CD1c-positive myeloid dendritic cell (primary cell): ENCODE data around the gene TMEM117.
"Not testable (repeated sequence)": the region's sequence is repeated elsewhere in the genome, so short reads cannot be mapped to it uniquely, and the experiment has no call there.

ENCODE experiments used
- DNase-seq: peaks from one replicate; pipeline ENCODE4 v3.0.0-alpha.2; 2016; ENCODE audit errors: extremely low spot score

Gene TMEM117

DNA sequence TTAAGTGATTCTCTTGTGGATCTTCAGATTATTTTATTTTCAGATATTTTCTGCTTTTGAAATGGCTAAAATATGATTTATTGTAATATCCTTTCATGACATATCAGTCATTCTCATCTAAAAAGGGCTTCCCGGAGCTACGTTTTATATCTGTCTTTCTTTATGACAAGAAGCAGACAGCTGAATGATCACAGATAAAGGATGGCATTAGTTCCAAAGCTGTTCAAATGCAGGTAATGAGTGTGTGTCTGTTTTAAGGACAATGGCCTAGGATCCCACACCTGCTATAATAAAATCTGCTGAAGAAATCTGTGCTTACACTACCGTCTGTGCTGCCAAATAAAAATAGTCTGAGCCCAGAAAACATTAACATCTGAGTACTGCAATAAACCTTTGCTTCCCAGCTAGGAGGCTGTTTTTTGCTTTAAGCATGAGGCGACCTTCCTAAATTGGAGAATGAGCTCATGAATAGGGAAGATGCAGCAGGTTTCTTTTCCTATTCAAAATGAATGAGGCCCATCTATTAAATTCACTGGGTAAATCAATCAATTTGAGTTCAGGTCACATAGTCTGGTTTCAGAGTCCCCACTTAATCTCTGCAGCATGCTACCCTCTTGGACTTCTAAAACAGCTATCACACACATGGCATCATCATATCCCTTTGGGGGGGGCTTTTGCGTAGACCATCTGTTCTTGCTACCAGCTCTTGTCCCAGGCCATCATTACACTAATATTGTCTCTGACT, 541.7 kb downstream of the TMEM117 start:
- no peak for DNase-seq

DNA sequence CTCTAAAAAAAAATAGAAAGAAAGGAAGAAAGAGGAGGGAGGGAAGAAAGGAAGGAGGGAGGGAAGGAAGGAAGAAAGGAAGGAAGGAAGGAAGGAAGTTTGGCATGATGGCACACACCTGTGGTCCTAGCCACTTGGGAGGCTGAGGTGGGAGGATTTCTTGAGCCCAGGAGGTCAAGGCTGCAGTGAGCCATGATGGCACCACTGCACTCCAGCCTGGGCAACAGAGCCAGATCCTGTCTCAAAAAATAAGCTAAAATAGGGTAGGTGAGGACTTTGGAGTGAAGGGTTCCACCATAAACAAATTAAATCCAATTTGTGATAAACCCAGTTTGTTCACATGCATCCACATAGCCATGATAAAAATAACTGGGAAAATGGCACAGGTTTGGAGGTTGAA, 543.2 kb downstream of the TMEM117 start:
- not testable (repeated sequence) for DNase-seq

- no peak for DNase-seq
These were observed 544.0 kb downstream of the TMEM117 start for GRCh38 chr12:44379831-44380230.

GRCh38 chr12:44380861-44381260, 545.0 kb downstream of the TMEM117 start:
- DNase-seq: no peak

GRCh38 chr12:44381341-44381740, 545.5 kb downstream of the TMEM117 start:
- DNase-seq: no peak

GRCh38 chr12:44384136-44384535, 548.3 kb downstream of the TMEM117 start:
- no peak for DNase-seq

DNA sequence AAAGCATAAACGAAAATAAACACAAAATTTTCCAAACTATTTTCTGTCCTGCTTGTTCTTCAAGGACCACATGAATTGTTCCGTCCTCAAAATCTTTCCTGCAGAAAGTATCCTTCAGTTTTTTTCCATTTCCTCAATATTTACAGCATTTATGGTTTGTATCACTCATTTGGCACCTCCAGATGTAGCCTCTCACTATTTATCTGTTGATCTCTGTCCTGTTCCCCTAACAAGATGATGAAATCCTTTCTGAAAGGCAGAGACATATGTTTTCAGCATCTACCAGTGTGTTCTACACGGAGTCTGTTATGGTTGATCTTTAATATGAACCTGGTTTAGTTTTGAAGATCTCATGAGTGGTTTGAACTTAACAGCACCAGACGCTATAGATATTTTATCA, 550.1 kb downstream of the TMEM117 start:
- DNase-seq: no peak

DNA sequence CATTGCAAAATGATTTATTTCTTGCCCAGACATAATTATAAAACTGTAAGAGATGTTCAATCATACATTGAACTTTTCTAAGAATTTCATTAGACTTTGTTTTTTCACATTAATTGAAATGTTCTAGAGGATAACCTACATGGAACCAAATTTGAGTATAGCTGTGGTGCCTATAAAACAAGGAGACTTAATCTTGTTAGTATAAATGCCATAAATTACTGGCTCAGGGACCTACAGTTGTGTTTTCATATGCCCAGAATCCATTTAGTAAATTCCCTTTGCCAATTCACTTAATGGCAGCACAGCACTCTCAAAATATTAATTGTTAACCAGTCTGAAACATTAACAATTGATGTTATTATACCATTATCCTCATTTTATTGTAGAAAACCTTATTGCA, 551.7 kb downstream of the TMEM117 start:
- no peak for DNase-seq

GRCh38 chr12:44389038-44389437, 553.2 kb downstream of the TMEM117 start:
- DNase-seq: no peak

- no peak for DNase-seq
These were observed 554.0 kb downstream of the TMEM117 start for GRCh38 chr12:44389896-44390295.

DNA sequence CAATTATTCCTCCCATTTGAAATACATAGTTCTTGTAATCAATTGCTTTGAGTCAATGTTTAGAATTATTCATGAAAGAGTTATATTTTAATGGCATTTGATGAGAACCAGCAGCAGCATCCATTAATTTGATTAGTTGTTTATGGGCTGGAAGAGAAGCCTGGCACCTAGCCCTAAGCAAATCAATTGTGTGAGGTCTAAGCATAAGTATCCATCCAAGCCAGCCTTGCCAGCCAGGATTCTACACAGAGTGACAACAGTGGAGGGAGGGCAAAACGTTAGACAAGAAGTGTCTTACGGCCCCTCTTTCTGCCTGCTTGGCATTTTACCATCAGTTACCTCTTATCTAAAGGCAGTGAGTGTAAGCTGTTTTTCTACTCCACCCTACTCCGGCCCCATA, 561.8 kb downstream of the TMEM117 start:
- no peak for DNase-seq

- no peak for DNase-seq
These were observed 567.3 kb downstream of the TMEM117 start for GRCh38 chr12:44403185-44403584.

DNA sequence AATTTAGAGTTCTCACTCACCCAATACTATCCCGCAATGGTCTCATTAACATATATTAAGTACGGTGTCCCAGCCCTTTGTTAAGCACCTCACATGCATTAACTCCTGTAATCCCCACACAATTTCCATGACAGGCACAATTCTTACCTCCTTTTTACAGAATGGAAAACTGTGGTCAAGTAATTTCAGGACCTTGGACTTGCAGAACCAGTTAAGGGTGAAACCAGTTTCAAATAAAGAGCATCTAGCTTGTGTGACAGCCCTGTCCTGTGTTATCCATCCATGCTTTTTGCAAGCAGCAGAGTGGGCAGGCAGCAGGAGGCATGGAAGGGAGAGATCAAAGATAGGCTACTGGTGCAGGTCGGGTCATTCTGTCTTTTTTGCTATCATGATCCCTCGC, 569.4 kb downstream of the TMEM117 start:
- no peak for DNase-seq

DNA sequence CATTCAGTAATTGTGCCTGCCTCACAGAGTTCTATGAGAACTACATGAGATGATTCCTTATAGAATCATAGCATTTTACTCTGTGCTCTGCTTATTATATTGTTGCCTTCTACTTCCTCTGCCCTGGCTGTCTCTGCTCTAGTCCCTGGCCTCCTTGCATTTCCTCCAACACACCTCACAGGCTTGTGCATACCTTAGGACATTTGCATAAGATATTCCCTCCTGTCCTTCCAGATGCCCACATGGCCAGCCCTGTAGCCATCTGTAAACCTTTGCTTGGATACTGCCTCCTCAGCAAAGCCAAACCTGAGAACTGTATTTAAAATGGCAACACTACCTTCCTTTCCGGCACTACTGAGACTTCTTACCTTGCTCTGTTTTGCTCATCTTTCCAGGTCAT, 586.7 kb downstream of the TMEM117 start:
- DNase-seq: no peak

DNA sequence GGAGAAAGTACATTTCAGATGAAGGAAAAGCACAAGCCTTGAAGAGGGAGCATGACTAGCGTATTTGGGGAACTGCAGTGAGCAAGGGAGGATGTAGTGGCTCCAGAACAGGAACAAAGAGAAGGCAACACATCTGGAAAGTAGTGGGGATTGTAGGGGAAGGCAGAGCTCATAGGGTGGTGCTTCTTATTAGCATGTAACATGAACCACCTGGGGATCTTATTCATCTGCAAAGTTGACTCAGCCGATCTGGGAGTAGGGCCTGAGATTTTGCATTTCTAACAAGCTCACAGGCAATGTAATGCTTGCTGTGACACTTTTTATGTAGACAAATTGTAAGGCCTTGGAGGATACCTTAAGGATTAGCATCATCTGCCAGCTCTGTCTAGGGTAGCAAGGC, 592.9 kb downstream of the TMEM117 start:
- DNase-seq: no peak

GRCh38 chr12:44431647-44432343, 595.9 kb downstream of the TMEM117 start:
- no peak for DNase-seq

- DNase-seq: no peak
These were observed 597.8 kb downstream of the TMEM117 start for GRCh38 chr12:44433659-44434058.

- no peak for DNase-seq
These were observed 600.9 kb downstream of the TMEM117 start for GRCh38 chr12:44436756-44437155.
